Neural cell (in vitro differentiated cells): ENCODE results near the gene ATP8B1. TPM values are rescaled to one million over a fixed set of nuclear protein-coding genes. Genes with fewer than 3 reads are reported as not detected.

Source experiments
- H2AFZ ChIP-seq: fragments of 200-600, 300-800 bp; sonication (generic), shearing (Covaris generic); 2 replicates; pipeline ENCODE4 v1.6.0; 2014; ENCODE audit warnings: low read depth, mild to moderate bottlenecking, antibody characterized with exemption, low read length, moderate library complexity
- H3F3A ChIP-seq: fragments of 200-600 bp; shearing (Covaris generic); 2 replicates; pipeline ENCODE4 v1.6.1; 2016; ENCODE audit warnings: mild to moderate bottlenecking, moderate library complexity, mixed read lengths, antibody characterized with exemption, low read length; ENCODE audit not compliant: insufficient read depth, poor library complexity, severe bottlenecking
- H3K27ac ChIP-seq: fragments of 200-600, 300-800 bp; sonication (generic), shearing (Covaris generic); 2 replicates; pipeline ENCODE4 v1.5.1; 2014; ENCODE audit warnings: mild to moderate bottlenecking, low read length, moderate library complexity
- H3K27me3 ChIP-seq: fragments of 300-800, 200-600 bp; sonication (generic), shearing (Covaris generic); 2 replicates; pipeline ENCODE4 v1.6.0; 2014; ENCODE audit warnings: mild to moderate bottlenecking, low read depth, low read length, moderate library complexity; ENCODE audit not compliant: insufficient read depth
- H3K36me3 ChIP-seq: fragments of 300-800, 200-600 bp; sonication (generic), shearing (Covaris generic); 2 replicates; pipeline ENCODE4 v1.5.1; 2014; ENCODE audit warnings: mild to moderate bottlenecking, antibody characterized with exemption, low read length, moderate library complexity; ENCODE audit not compliant: insufficient read depth
- H3K4me2 ChIP-seq: fragments of 300-800, 200-600 bp; sonication (generic), shearing (Covaris generic); 2 replicates; pipeline ENCODE4 v1.6.0; 2014; ENCODE audit warnings: mild to moderate bottlenecking, low read length
- H3K4me3 ChIP-seq: fragments of 300-800, 200-600 bp; sonication (generic), shearing (Covaris generic); 2 replicates; pipeline ENCODE4 v1.5.1; 2014; ENCODE audit warnings: mild to moderate bottlenecking, low read length, moderate library complexity
- H3K79me2 ChIP-seq: fragments of 200-600 bp; shearing (Covaris generic); replicated peaks from 2 replicates; pipeline ENCODE4 v1.6.0; 2014; ENCODE audit warnings: mild to moderate bottlenecking, low read length, moderate library complexity; ENCODE audit not compliant: insufficient read depth
- H3K9ac ChIP-seq: fragments of 300-800, 200-600 bp; sonication (generic), shearing (Covaris generic); 2 replicates; pipeline ENCODE4 v1.6.1; 2016; ENCODE audit warnings: mild to moderate bottlenecking, low read length, mixed read lengths
- H3K9me2 ChIP-seq: fragments of 200-600 bp; shearing (Covaris generic); 2 replicates; pipeline ENCODE4 v1.6.1; 2016; ENCODE audit warnings: mild to moderate bottlenecking, low read length, mixed read lengths; ENCODE audit not compliant: insufficient read depth
- H3K9me3 ChIP-seq: fragments of 200-600, 300-800 bp; sonication (generic), shearing (Covaris generic); 2 replicates; pipeline ENCODE4 v1.6.1; 2016; ENCODE audit warnings: mild to moderate bottlenecking, mixed run types, low read length, moderate library complexity, mixed read lengths
- H4K20me1 ChIP-seq: fragments of 200-600 bp; shearing (Covaris generic); 2 replicates; pipeline ENCODE4 v1.6.1; 2016; ENCODE audit warnings: mild to moderate bottlenecking, mixed run types; ENCODE audit not compliant: insufficient read depth
- CTCF ChIP-seq: fragments of 450-650 bp; IDR thresholded peaks from 2 replicates; pipeline ENCODE4 v1.5.1; 2014; ENCODE audit warnings: antibody characterized with exemption, mild to moderate bottlenecking, moderate library complexity; ENCODE audit not compliant: poor library complexity, severe bottlenecking
- EP300 ChIP-seq: fragments of 450-650 bp; conservative IDR thresholded peaks from 2 replicates; pipeline ENCODE4 v1.6.1; 2014; ENCODE audit warnings: antibody characterized with exemption, mild to moderate bottlenecking, moderate library complexity; ENCODE audit not compliant: poor library complexity, severe bottlenecking
- EZH2 ChIP-seq: fragments of 200-600, 300-800 bp; shearing (Covaris generic), sonication (generic); IDR thresholded peaks from 2 replicates; pipeline ENCODE4 v1.6.1; 2014; ENCODE audit warnings: antibody characterized with exemption, low read length, borderline replicate concordance, mild to moderate bottlenecking; ENCODE audit not compliant: insufficient read depth, poor library complexity, severe bottlenecking
- MXI1 ChIP-seq: fragments of 450-650 bp; conservative IDR thresholded peaks from 2 replicates; pipeline ENCODE4 v1.6.1; 2014; ENCODE audit warnings: antibody characterized with exemption, mild to moderate bottlenecking; ENCODE audit not compliant: poor library complexity, severe bottlenecking
- POLR2AphosphoS5 ChIP-seq: IDR thresholded peaks from 2 replicates; pipeline ENCODE4 v1.6.1; 2012
- RAD21 ChIP-seq: fragments of 450-650 bp; conservative IDR thresholded peaks from 2 replicates; pipeline ENCODE4 v1.6.1; 2014; ENCODE audit warnings: antibody characterized with exemption, mild to moderate bottlenecking, moderate library complexity
- REST ChIP-seq: IDR thresholded peaks from 2 replicates; pipeline ENCODE4 v1.6.1; 2012; ENCODE audit warnings: borderline replicate concordance
- SMC3 ChIP-seq: fragments of 450-650 bp; conservative IDR thresholded peaks from 2 replicates; pipeline ENCODE4 v1.6.1; 2014; ENCODE audit warnings: antibody characterized with exemption, mild to moderate bottlenecking, moderate library complexity; ENCODE audit not compliant: poor library complexity
- TAF1 ChIP-seq: IDR thresholded peaks from 2 replicates; pipeline ENCODE4 v1.6.1; 2012; ENCODE audit warnings: low read depth
- polyA plus RNA-seq: library from polyadenylated mRNA; depleted of rRNA; stranded (reverse); fragments of >200 nt; gene quantifications from 2 replicates; pipeline ENCODE4 v1.2.3, GENCODE V29; 2014

ATP8B1 gene
- polyA plus RNA-seq, 1 donor from 2014 or later, result not detected

GRCh38 chr18:57764087-57764486 lies 39.0 kb downstream of the ATP8B1 start:
- Histone ChIP-seq H3K79me2 (no peaks in the 10 kb centered on the region), H3K27ac (no peak overlapping the region), H3K9me2 (no peaks in the 10 kb centered on the region), H4K20me1 (no peaks in the 10 kb centered on the region), H3K4me2 (no peak overlapping the region), H3K4me3 (no peak overlapping the region), H3K27me3 (no peaks in the 10 kb centered on the region), H3K9ac (no peak overlapping the region), H3F3A (no peaks in the 10 kb centered on the region), H3K9me3 (no peaks in the 10 kb centered on the region), H2AFZ (no peak overlapping the region), H3K36me3 (no peaks in the 10 kb centered on the region)
- no peak for TF ChIP-seq TAF1
- no peak for TF ChIP-seq CTCF
- TF ChIP-seq SMC3, result no peak
- TF ChIP-seq REST, result no peak
- no peak for TF ChIP-seq EZH2
- TF ChIP-seq RAD21, result no peak
- no peak for TF ChIP-seq POLR2AphosphoS5

- Histone ChIP-seq H3K4me2 (no peak overlapping the region), H3K9me3 (no peaks in the 10 kb centered on the region), H4K20me1 (no peaks in the 10 kb centered on the region), H3K36me3 (no peaks in the 10 kb centered on the region), H3K4me3 (no peak overlapping the region), H3K27me3 (no peaks in the 10 kb centered on the region), H3F3A (no peaks in the 10 kb centered on the region), H2AFZ (no peak overlapping the region), H3K9ac (no peak overlapping the region), H3K9me2 (no peaks in the 10 kb centered on the region), H3K79me2 (no peaks in the 10 kb centered on the region), H3K27ac (no peak overlapping the region)
- TF ChIP-seq MXI1 (no peak), EZH2 (no peak), EP300 (no peak), SMC3 (no peak), POLR2AphosphoS5 (no peak), TAF1 (no peak), REST (no peak), RAD21 (no peak), CTCF (no peak)
Observed at GRCh38 chr18:57762686-57763085, 40.4 kb downstream of the ATP8B1 start.
